Fibroblast of skin of left biceps (primary cell): ENCODE data around the gene ZNF136.
A peak's percentile ranks its signal among the peaks of the same experiment; 100 is the strongest.

Experiments
- DNase-seq, 2 experiments: peaks; one replicate each; pipeline ENCODE4 v3.0.0-alpha.2; 2013; ENCODE audit warnings: low read depth in 2 of 2

The ZNF136 gene

GRCh38 chr19:12162882-12163806 is at the start of gene ZNF136:
ZNF136 (plus strand) TSS chr19:12163096; CDS start chr19:12163204, 108 bp downstream.
- DNase-seq: peak; percentile 79 to 82

- no peak for DNase-seq
Measured at GRCh38 chr19:12113121-12113520, 49.8 kb upstream of the ZNF136 start.

- no peak for DNase-seq
Measured at GRCh38 chr19:12117201-12117970, 45.5 kb upstream of the ZNF136 start.

- no peak for DNase-seq
Measured at GRCh38 chr19:12126707-12127106, 36.2 kb upstream of the ZNF136 start.

GRCh38 chr19:12133069-12133468 is 29.8 kb upstream of the ZNF136 start:
- no peak for DNase-seq

- no peak for DNase-seq
Measured at GRCh38 chr19:12137221-12137940, 25.5 kb upstream of the ZNF136 start.

GRCh38 chr19:12139269-12139668 is 23.6 kb upstream of the ZNF136 start:
- no peak for DNase-seq

- DNase-seq: peak; percentile 53 to 64
Measured at GRCh38 chr19:12139885-12140544, 22.9 kb upstream of the ZNF136 start, which contains the start of gene ZNF20. ZNF20 (minus strand) TSS chr19:12140350; CDS start chr19:12140182, 168 bp downstream.

GRCh38 chr19:12140545-12141404 is 22.1 kb upstream of the ZNF136 start:
- peak; percentile 44 for DNase-seq

GRCh38 chr19:12141405-12141736 is 21.5 kb upstream of the ZNF136 start:
- no peak for DNase-seq

- no peak for DNase-seq
Measured at GRCh38 chr19:12145348-12145747, 17.5 kb upstream of the ZNF136 start.

- no peak for DNase-seq
Measured at GRCh38 chr19:12155324-12155860, 7.5 kb upstream of the ZNF136 start.

GRCh38 chr19:12156223-12157058 is 6.5 kb upstream of the ZNF136 start, which contains the start of gene ZNF625:
ZNF625 (minus strand) TSS chr19:12156734; CDS start chr19:12156558, 176 bp downstream.
- DNase-seq: peak; percentile 42

GRCh38 chr19:12159773-12160414 is 3.0 kb upstream of the ZNF136 start:
- DNase-seq: no peak

GRCh38 chr19:12162513-12162881 is 399 bp upstream of the ZNF136 start:
- no peak for DNase-seq

GRCh38 chr19:12163826-12164225 is 930 bp downstream of the ZNF136 start:
- no peak for DNase-seq

GRCh38 chr19:12166626-12167025 is 3.7 kb downstream of the ZNF136 start:
- no peak for DNase-seq

GRCh38 chr19:12180377-12180776 is 17.5 kb downstream of the ZNF136 start:
- DNase-seq: no peak

- no peak for DNase-seq
Measured at GRCh38 chr19:12187625-12188024, 24.7 kb downstream of the ZNF136 start.
